Activated CD8-positive, alpha-beta memory T cell treated with anti-CD3 and anti-CD28 coated beads, Interleukin-2, amount 50 U/mL, for 1 hour (primary cell): ENCODE measurements around the gene PAPPA2.
"Not testable (repeated sequence)": the region's sequence is repeated elsewhere in the genome, so short reads cannot be mapped to it uniquely, and the experiment has no call there.

ENCODE experiments used
- DNase-seq: peaks from one replicate; pipeline ENCODE4 v3.0.0-alpha.2; 2020; ENCODE audit errors: extremely low read depth

Gene PAPPA2

GRCh38 chr1:176551146-176551545, 88.2 kb downstream of the PAPPA2 start:
- no peak for DNase-seq

DNA sequence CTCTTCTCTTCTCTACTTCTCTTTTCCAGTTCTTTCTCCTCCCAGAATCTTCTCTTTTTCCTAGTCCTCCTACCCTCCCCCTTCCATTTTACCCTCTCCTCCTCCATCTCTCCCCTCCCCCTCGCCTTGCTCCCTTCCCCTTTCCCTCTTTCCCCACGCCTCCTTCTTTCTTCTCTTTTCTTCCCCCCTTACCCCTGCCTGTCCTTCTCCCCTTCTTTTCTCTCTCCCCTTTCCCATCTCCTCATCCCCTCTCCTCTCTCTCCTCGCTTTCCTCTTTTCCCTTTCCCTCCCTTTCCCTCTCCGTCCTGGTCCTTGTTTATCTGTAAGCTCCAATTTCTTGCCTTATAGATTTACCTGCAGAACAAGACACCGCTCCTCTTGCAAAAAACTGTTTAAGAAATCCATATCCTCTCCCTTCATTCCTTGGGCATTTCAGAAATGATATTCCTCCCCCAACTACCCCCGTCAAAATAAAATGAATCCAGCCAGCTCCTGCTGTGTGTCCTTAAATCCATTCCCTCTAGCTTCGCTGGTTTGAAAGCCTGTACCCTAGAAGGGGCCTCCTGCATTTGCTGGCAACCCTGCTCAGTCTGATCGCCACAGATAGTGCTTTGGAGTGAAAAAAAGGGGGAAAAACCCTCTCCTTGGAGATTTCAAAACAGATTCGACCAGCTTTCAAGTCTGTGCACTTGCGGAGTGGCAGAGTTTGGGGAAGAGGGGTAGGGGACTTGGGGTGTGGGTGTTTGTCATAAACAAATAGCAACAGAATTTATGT, 89.4 kb downstream of the PAPPA2 start:
- DNase-seq = no peak

GRCh38 chr1:176552999-176553398, 90.0 kb downstream of the PAPPA2 start:
- no peak for DNase-seq

DNA sequence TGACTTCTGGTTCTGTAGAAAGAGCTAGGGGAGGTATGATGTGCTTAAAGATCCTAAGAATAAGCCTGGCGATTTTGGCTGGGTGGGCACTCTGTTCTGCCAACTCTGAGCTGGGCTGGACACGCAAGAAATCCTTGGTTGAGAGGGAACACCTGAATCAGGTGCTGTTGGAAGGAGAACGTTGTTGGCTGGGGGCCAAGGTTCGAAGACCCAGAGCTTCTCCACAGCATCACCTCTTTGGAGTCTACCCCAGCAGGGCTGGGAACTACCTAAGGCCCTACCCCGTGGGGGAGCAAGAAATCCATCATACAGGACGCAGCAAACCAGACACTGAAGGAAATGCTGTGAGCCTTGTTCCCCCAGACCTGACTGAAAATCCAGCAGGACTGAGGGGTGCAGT, 93.3 kb downstream of the PAPPA2 start:
- no peak for DNase-seq

- DNase-seq = no peak
Measured at GRCh38 chr1:176557543-176558258, 94.7 kb downstream of the PAPPA2 start.

- no peak for DNase-seq
Measured at GRCh38 chr1:176558561-176558960, 95.6 kb downstream of the PAPPA2 start.

DNA sequence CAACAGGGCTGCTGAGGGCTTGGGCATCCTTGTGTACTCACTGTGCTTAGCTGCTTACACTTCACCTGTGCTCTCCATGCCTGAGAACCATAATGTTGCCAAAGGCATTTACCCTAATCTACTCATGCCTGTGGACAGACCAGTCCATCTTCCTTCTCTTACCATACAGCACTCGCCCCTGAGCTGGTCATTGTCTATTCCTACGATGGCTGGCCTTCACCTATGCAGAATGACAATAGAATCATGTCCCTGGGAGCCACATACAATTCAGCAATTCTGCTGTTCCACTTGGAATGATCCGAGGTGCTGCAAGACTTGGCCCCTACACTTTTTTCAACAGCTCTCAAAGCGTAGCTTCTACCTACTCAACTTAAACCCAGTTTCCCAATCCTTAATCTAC, 96.5 kb downstream of the PAPPA2 start:
- no peak for DNase-seq

GRCh38 chr1:176559878-176560277, 96.9 kb downstream of the PAPPA2 start:
- no peak for DNase-seq

- no peak for DNase-seq
Measured at GRCh38 chr1:176560681-176561080, 97.7 kb downstream of the PAPPA2 start.

DNA sequence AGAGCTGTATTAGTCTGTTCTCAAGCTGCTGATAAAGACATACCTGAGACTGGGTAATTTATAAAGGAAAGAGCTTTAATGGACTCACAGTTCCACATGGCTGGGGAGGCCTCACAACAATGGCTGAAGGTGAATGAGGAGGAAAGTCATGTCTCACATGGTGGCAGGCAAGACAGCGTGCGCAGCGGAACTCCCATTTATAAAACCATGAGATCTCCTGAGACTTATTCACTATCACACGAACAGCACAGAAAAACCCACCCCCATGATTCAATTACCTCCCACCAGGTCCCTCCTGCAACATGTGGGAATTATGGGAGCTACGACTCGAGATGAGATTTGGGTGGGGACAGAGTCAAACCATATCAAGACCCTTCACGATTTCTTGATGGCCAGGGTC, 98.8 kb downstream of the PAPPA2 start:
- DNase-seq = not testable (repeated sequence)

GRCh38 chr1:176566004-176566975, 103.3 kb downstream of the PAPPA2 start:
- no peak for DNase-seq

DNA sequence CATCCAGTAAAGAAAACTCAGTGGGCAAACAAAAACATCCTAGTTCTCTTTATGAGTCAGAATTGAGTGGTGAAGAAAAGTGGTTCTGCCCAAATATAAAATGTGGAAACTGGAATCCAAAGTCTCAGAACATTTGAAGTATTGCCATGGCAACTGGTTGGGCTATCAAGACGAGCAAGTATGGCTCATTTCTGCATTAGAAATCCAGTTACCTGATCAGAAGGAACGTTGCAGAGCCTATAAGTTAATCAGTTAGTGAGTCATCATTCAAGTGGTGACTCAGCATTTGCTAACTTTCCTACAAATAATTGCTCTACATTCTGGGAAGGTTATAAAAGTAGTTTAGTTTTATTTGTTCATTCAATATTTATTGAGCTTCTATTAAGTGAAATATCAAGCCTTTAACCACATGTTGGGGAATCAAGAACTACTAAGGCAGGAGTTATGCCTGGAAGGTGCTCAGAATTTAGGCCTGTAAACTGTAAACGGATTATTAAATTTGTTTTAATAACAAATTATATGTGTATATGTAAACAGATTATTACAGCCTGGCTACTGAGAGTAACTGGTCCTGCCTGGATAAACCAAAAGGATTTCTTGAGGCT, 104.3 kb downstream of the PAPPA2 start:
- no peak for DNase-seq

GRCh38 chr1:176568185-176568584, 105.2 kb downstream of the PAPPA2 start:
- DNase-seq = no peak

- DNase-seq = no peak
Measured at GRCh38 chr1:176574756-176575155, 111.8 kb downstream of the PAPPA2 start.

- no peak for DNase-seq
Measured at GRCh38 chr1:176575991-176576390, 113.0 kb downstream of the PAPPA2 start.

- DNase-seq = no peak
Measured at GRCh38 chr1:176576670-176577069, 113.7 kb downstream of the PAPPA2 start.

DNA sequence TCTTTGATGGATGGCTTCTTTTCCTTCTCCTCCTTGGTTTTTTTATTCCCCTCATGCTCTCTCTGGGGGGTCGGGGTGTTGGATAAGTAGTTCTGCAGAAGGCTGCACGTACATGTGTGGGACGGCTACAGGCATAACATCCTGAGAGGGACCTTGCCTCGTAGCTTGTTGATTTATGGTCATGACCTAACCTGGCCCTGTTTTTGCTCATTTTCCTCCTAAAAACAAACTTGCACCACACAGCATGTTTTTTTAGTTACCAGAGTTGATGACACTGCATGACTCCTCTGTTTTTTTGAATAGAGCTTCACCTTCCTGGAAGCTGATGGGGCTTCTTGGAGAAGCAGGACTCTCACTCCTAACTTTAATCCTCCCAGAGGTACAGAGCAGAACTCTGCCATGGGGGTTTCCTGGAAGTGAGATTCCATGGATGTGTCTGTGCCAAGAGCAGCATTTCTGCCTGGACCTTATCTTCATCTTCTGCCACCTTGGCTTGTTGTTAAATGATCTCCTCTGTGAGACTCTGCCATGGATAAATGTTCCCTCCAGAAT, 114.7 kb downstream of the PAPPA2 start:
- no peak for DNase-seq

DNA sequence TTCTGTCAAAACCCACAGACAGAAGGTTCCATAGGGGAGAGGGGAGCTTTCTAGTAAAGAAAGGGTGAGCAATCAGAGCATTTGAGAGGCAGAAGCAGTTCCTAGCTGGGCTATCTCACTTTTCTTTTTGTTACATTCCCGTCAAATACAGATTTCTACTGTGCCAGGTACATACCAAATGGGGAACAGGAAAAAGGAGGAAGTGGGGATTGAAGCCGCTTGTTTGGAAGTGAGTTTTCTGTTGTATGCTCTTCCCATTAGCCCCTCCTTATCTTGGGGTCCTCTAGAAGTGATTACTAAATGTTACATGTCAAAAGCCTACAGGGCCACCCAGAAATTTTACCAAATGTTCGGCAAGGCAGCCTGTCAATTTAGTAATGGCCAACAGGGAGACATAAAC, 116.1 kb downstream of the PAPPA2 start:
- DNase-seq = no peak

DNA sequence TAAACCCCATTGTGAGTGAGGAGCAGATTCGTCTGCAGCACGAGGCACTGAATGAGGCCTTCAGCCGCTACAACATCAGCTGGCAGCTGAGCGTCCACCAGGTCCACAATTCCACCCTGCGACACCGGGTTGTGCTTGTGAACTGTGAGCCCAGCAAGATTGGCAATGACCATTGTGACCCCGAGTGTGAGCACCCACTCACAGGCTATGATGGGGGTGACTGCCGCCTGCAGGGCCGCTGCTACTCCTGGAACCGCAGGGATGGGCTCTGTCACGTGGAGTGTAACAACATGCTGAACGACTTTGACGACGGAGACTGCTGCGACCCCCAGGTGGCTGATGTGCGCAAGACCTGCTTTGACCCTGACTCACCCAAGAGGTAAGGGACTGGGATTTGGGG, 132.2 kb downstream of the PAPPA2 start:
- no peak for DNase-seq

GRCh38 chr1:176601348-176601747, 138.4 kb downstream of the PAPPA2 start:
- no peak for DNase-seq

- DNase-seq = no peak
Measured at GRCh38 chr1:176602388-176603004, 139.5 kb downstream of the PAPPA2 start.
